B cell (primary cell): ENCODE measurements around the gene TRABD2A. TPM values are rescaled to one million over a fixed set of nuclear protein-coding genes. Genes with fewer than 3 reads are reported as not detected.

ENCODE experiments used
- ATAC-seq: fragments of 200-7000 bp; cut with Tn5 transposase; one replicate; pipeline ENCODE4 v1.10.0; 2021; ENCODE audit warnings: low read depth, mild to moderate bottlenecking, moderate number of reproducible peaks, moderate library complexity
- CTCF ChIA-PET: fragments of 350-600 bp; sonication (Branson Sonifier 250); formaldehyde crosslinking; loops from one replicate; lab custom pipeline; 2021; ENCODE audit warnings: antibody characterized with exemption, inconsistent platforms; lab: Charles Lee
- POLR2A ChIA-PET: fragments of 350-600 bp; sonication (Branson Sonifier 250); formaldehyde crosslinking; loops from one replicate; lab custom pipeline; 2021; ENCODE audit warnings: antibody characterized with exemption; lab: Charles Lee
- DNase-seq: peaks from one replicate; pipeline ENCODE4 v3.0.0; 2013
- H2AFZ ChIP-seq: 2 replicates; pipeline ENCODE4 v1.6.1; 2012; ENCODE audit warnings: mild to moderate bottlenecking, low read depth, low read length; ENCODE audit not compliant: insufficient read depth, poor library complexity, severe bottlenecking
- H3K27ac ChIP-seq, 2 donors: 1 replicate in 1 of 2; 2 replicates in 1 of 2; pipeline ENCODE4 v1.5.1; 2012 to 2013; ENCODE audit warnings: low read length in 2 of 2, mild to moderate bottlenecking in 2 of 2, moderate library complexity in 1 of 2
- H3K27me3 ChIP-seq, 4 experiments: fragments of 200-600 bp in 1 of 4; sonication (generic) in 1 of 4; replicated peaks in 1 of 4; 1 replicate in 2 of 4; 2 replicates in 2 of 4; pipeline versions ENCODE4 v1.6.1 to v1.7.0; 2013 to 2016; ENCODE audit warnings: low read length in 3 of 4, mild to moderate bottlenecking in 2 of 4, mixed read lengths in 1 of 4, moderate library complexity in 1 of 4; ENCODE audit not compliant: insufficient read depth in 4 of 4, control insufficient read depth in 3 of 4; ENCODE audit errors: control extremely low read depth in 1 of 4
- H3K36me3 ChIP-seq, 2 experiments: replicated peaks in 1 of 2; 1 replicate in 1 of 2; 2 replicates in 1 of 2; pipeline versions ENCODE4 v1.6.1 to v1.7.1; 2013; ENCODE audit warnings: low read length in 1 of 2; ENCODE audit not compliant: insufficient read depth in 2 of 2, control insufficient read depth in 1 of 2; ENCODE audit errors: control extremely low read depth in 1 of 2, extremely low read depth in 1 of 2
- H3K4me1 ChIP-seq, 2 donors: fragments of 200-600 bp in 1 of 2; sonication (generic) in 1 of 2; 1 replicate in 1 of 2; 2 replicates in 1 of 2; pipeline versions ENCODE4 v1.5.1 to v1.6.1; 2013 to 2017; ENCODE audit warnings: low read length in 2 of 2; ENCODE audit not compliant: control insufficient read depth in 2 of 2, insufficient read depth in 2 of 2
- H3K4me2 ChIP-seq: replicated peaks from 2 replicates; pipeline ENCODE3; 2012; ENCODE audit warnings: mild to moderate bottlenecking, low read depth, low read length; ENCODE audit not compliant: poor library complexity, severe bottlenecking
- H3K4me3 ChIP-seq, 5 experiments: fragments of 200-600 bp in 1 of 5; sonication (generic) in 1 of 5; 1 replicate in 3 of 5; 2 replicates in 2 of 5; pipeline versions ENCODE4 v1.5.1 to v1.7.0; 2011 to 2016; ENCODE audit warnings: low read length in 4 of 5, mild to moderate bottlenecking in 4 of 5, low read depth in 2 of 5, control low read depth in 1 of 5, moderate library complexity in 1 of 5; ENCODE audit not compliant: insufficient read depth in 1 of 5; ENCODE audit errors: control extremely low read depth in 1 of 5, extremely low read depth in 1 of 5
- H3K79me2 ChIP-seq: fragments of 200-600 bp; sonication (generic); one replicate; pipeline ENCODE4 v1.6.0; 2016; ENCODE audit warnings: low read length; ENCODE audit not compliant: control insufficient read depth, insufficient read depth
- H3K9ac ChIP-seq: fragments of 200-600 bp; sonication (generic); 2 replicates; pipeline ENCODE4 v1.6.1; 2017; ENCODE audit warnings: mild to moderate bottlenecking, low read length, moderate library complexity
- H3K9me3 ChIP-seq, 3 donors: one replicate each; pipeline versions ENCODE4 v1.6.1 to v1.7.1; 2013; ENCODE audit warnings: low read length in 2 of 3; ENCODE audit not compliant: control insufficient read depth in 2 of 3, insufficient read depth in 1 of 3; ENCODE audit errors: control extremely low read depth in 1 of 3
- H4K20me1 ChIP-seq: 2 replicates; pipeline ENCODE4 v1.6.0; 2012; ENCODE audit warnings: mild to moderate bottlenecking, low read length; ENCODE audit not compliant: insufficient read depth, control insufficient read depth, poor library complexity, severe bottlenecking
- H3K27ac Mint-ChIP-seq: one replicate; pipeline ENCODE4 v1.8.0; 2021; ENCODE audit warnings: mixed read lengths
- H3K27me3 Mint-ChIP-seq: one replicate; pipeline ENCODE4 v1.8.0; 2021; ENCODE audit warnings: mixed read lengths
- H3K4me1 Mint-ChIP-seq: one replicate; pipeline ENCODE4 v1.8.0; 2021; ENCODE audit warnings: mixed read lengths
- H3K4me3 Mint-ChIP-seq: one replicate; pipeline ENCODE4 v1.8.0; 2021; ENCODE audit warnings: mixed read lengths
- H3K9me3 Mint-ChIP-seq: one replicate; pipeline ENCODE4 v1.8.0; 2022; ENCODE audit warnings: mixed read lengths; ENCODE audit not compliant: insufficient read depth
- CTCF ChIP-seq: fragments of 200-600 bp; IDR thresholded peaks from one replicate; pipeline ENCODE4 v1.8.0; 2022; ENCODE audit warnings: antibody characterized with exemption, mild to moderate bottlenecking
- EZH2 ChIP-seq: IDR thresholded peaks from 2 replicates; pipeline ENCODE4 v1.6.1; 2012; ENCODE audit warnings: borderline replicate concordance, low read depth, mild to moderate bottlenecking, moderate library complexity, low read length; ENCODE audit not compliant: insufficient read depth, poor library complexity, severe bottlenecking
- WGBS: methylation state at CpG from one replicate; pipeline ENCODE4 v1.1.5; 2013; ENCODE audit warnings: missing lambda C conversion rate; ENCODE audit not compliant: insufficient coverage; 5-methylcytosine and 5-hydroxymethylcytosine counted together
- intact Hi-C: fragments of 100-400 bp; cut with micrococcal nuclease; formaldehyde crosslinking; loops from one replicate; pipeline ENCODE4 v1.10.0; 2022
- polyA plus RNA-seq: library from polyadenylated mRNA; depleted of rRNA; stranded (reverse); fragments of >200 nt; gene quantifications from 2 replicates; pipeline ENCODE4 v1.2.3, GENCODE V29; 2012
- total RNA-seq, 2 donors: library from RNA; stranded (reverse); fragments of 120-200 nt in 1 of 2; gene quantifications; 1 replicate in 1 of 2; 2 replicates in 1 of 2; pipeline versions ENCODE4 v1.2.3 to v1.2.4, GENCODE V29; 2013 to 2022

Gene TRABD2A
- total and polyA plus RNA-seq, 2 donors (not counting 1 experiment from before 2014, with no cell fraction given): 10.1 to 11.3 TPM

GRCh38 chr2:84878896-84879583 lies 1.8 kb downstream of the TRABD2A start:
- no peak overlapping the region for H3K27ac ChIP-seq

More at GRCh38 chr2:84878896-84879583, 1.8 kb downstream of the TRABD2A start:
- H3K4me3 ChIP-seq: peak overlapping the region in 2 of 5 experiments; percentile 83 to 98
- Mint-ChIP-seq H3K27ac (peak overlapping the region; percentile 62), H3K4me1 (peaks cover 36% of the 10 kb centered on the region), H3K4me3 (peak overlapping the region; percentile 84), H3K9me3 (no peaks in the 10 kb centered on the region), H3K27me3 (no peaks in the 10 kb centered on the region)
- H3K27me3 ChIP-seq: no peaks in the 10 kb centered on the region
- peaks cover 10% of the 10 kb centered on the region for H3K79me2 ChIP-seq
- no peaks in the 10 kb centered on the region for H4K20me1 ChIP-seq
- peak overlapping the region; percentile 41 for H2AFZ ChIP-seq
- ChIA-PET CTCF (interaction anchor here (1.0 to 18.2 kb wide), 8 partner anchors 8 to 383 kb away, joined by 3 to 316 read pairs (median 5); partner anchors contain the start of gene TMSB10), POLR2A (interaction anchor here (0.9 to 3.7 kb wide), 4 partner anchors 10 to 68 kb away, joined by 3 to 47 read pairs (median 7); partner anchors contain the start of gene TMSB10)
- WGBS: 88% methylated on average over 3 of the region's 7 CpGs
- no peaks in the 10 kb centered on the region for H3K9me3 ChIP-seq
- H3K9ac ChIP-seq: peak overlapping the region; percentile 89
- DNase-seq (no peak), ATAC-seq (no peak)
- H3K36me3 ChIP-seq: no peaks in the 10 kb centered on the region
- peaks cover 16 to 31% of the 10 kb centered on the region in 2 donors for H3K4me1 ChIP-seq
- intact Hi-C loops: no loop called here
- TF ChIP-seq EZH2: no peak
- TF ChIP-seq CTCF: no peak
- peak overlapping the region; percentile 96 for H3K4me2 ChIP-seq
